AG04449 (cell line): Measurements from ENCODE around the gene DDX27.

Experiments used
- CTCF ChIA-PET: fragments of 350-600 bp; formaldehyde crosslinking; extraction: SDS; loops from one replicate; lab custom pipeline; 2021; ENCODE audit warnings: antibody characterized with exemption; lab: Yijun Ruan, JAX
- POLR2A ChIA-PET: fragments of 400-600, 350-600 bp; formaldehyde crosslinking; extraction: SDS; loops from one replicate; lab custom pipeline; 2020; ENCODE audit warnings: antibody characterized with exemption, inconsistent platforms; lab: Yijun Ruan, JAX
- DNase-seq: peaks from one replicate; pipeline ENCODE4 v3.0.0-alpha.2; 2010; ENCODE audit warnings: low read depth, low spot score
- H3K4me3 ChIP-seq: 2 replicates; pipeline ENCODE4 v1.5.1; 2011; ENCODE audit warnings: low read depth, mild to moderate bottlenecking, control low read depth, low read length
- TF ChIP-seq, protein P1 (sequence below): IDR thresholded peaks from one replicate; pipeline ENCODE4 v1.5.1; 2011; ENCODE audit warnings: mild to moderate bottlenecking, moderate library complexity, low read length, control low read depth, inconsistent platforms; ENCODE audit not compliant: insufficient read depth; ENCODE audit errors: missing control alignments

The DDX27 gene

GRCh38 chr20:49203746-49204145, 15.5 kb upstream of the DDX27 start:
- DNase-seq: no peak
- H3K4me3 ChIP-seq: no peak overlapping the region
- CTCF ChIA-PET: interaction anchor here (9.1 kb wide), 1 partner anchor 13 kb away, joined by 63 read pairs; no protein-coding TSS in a partner anchor
- POLR2A ChIA-PET: no interaction called here
- TF ChIP-seq, protein P1, sequence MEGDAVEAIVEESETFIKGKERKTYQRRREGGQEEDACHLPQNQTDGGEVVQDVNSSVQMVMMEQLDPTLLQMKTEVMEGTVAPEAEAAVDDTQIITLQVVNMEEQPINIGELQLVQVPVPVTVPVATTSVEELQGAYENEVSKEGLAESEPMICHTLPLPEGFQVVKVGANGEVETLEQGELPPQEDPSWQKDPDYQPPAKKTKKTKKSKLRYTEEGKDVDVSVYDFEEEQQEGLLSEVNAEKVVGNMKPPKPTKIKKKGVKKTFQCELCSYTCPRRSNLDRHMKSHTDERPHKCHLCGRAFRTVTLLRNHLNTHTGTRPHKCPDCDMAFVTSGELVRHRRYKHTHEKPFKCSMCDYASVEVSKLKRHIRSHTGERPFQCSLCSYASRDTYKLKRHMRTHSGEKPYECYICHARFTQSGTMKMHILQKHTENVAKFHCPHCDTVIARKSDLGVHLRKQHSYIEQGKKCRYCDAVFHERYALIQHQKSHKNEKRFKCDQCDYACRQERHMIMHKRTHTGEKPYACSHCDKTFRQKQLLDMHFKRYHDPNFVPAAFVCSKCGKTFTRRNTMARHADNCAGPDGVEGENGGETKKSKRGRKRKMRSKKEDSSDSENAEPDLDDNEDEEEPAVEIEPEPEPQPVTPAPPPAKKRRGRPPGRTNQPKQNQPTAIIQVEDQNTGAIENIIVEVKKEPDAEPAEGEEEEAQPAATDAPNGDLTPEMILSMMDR: no peak

DNA sequence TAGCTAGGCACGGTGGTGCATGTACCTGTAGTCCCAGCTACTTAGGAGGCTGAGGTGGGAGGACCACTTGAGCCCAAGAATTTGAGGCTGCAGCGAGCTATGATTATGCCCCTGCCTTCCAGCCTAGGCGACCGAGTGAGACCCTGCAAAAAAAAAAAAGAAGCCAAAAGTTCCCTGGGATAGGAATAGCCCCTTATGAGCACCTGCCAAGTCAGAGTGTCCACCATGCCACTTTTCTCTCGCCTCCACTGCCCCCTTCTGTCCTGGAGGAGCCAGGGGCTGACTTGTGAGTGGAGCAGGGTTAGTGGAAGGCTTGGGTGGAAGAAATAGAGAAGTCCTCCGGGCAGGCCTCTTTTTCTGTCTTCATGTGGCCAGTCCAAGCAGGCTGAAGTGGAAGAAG, 12.1 kb upstream of the DDX27 start:
- ChIA-PET POLR2A (no interaction called here), CTCF (interaction anchor here (4.8 kb wide), 1 partner anchor 10 kb away, joined by 53 read pairs; the partner anchor contains the start of gene DDX27)
- TF ChIP-seq, protein P1: no peak
- H3K4me3 ChIP-seq: no peak overlapping the region
- no peak for DNase-seq

- DNase-seq: no peak
- TF ChIP-seq, protein P1: no peak
- no peak overlapping the region for H3K4me3 ChIP-seq
- CTCF ChIA-PET: interaction anchor here (0.8 to 2.1 kb wide), 2 partner anchors 75 to 77 kb away, joined by 3 to 9 read pairs; no protein-coding TSS in a partner anchor
- POLR2A ChIA-PET: no interaction called here
Measured at GRCh38 chr20:49210101-49210756, 9.0 kb upstream of the DDX27 start.

GRCh38 chr20:49210757-49211110, 8.5 kb upstream of the DDX27 start:
- POLR2A ChIA-PET: no interaction called here
- TF ChIP-seq, protein P1: no peak
- DNase-seq: no peak
- CTCF ChIA-PET: interaction anchor here (0.8 to 2.1 kb wide), 2 partner anchors 76 to 78 kb away, joined by 3 to 9 read pairs; no protein-coding TSS in a partner anchor
- no peak overlapping the region for H3K4me3 ChIP-seq

GRCh38 chr20:49214571-49214970, 4.6 kb upstream of the DDX27 start:
- TF ChIP-seq, protein P1: no peak

DNA sequence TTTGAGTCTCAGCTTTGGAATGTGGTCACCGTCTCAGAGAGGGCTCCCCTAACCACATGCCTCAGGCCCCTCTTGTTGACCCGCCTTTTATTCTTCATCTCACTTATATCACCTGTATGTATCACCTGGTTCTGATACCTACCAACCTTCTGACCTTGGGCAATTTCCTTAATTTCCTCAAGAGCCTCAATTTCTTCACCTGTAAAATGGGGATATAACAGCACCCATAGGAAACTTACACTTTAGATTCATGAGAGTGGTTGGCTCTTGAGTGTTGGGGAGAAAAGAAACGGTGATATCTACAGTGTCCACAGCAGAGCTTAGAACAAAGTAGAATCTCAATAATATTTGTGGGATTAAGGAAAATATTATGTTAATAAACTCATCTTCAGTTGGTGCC, 4.0 kb upstream of the DDX27 start:
- TF ChIP-seq, protein P1: no peak
- POLR2A ChIA-PET: no interaction called here
- H3K4me3 ChIP-seq: no peak overlapping the region
- DNase-seq: no peak
- CTCF ChIA-PET: interaction anchor here (0.8 to 8.3 kb wide), 8 partner anchors 8 to 187 kb away, joined by 3 to 258 read pairs (median 32); partner anchors contain the start of gene STAU1

More at GRCh38 chr20:49214571-49214970, 4.6 kb upstream of the DDX27 start:
- ChIA-PET POLR2A (no interaction called here), CTCF (interaction anchor here (0.8 to 8.3 kb wide), 7 partner anchors 9 to 187 kb away, joined by 3 to 258 read pairs (median 4); no protein-coding TSS in a partner anchor)
- no peak for DNase-seq
- no peak overlapping the region for H3K4me3 ChIP-seq
